HEK293T (cell line): ENCODE results near the gene CXXC5.

Source experiments
- CTCF ChIA-PET: fragments of 350-600 bp; formaldehyde crosslinking; extraction: SDS; loops from one replicate; lab custom pipeline; 2021; ENCODE audit warnings: antibody characterized with exemption, inconsistent platforms; lab: Yijun Ruan, JAX
- POLR2A ChIA-PET: fragments of 350-600 bp; formaldehyde crosslinking; extraction: SDS; loops from one replicate; lab custom pipeline; 2020; ENCODE audit warnings: antibody characterized with exemption, inconsistent platforms; lab: Yijun Ruan, JAX
- DNase-seq: peaks from one replicate; pipeline ENCODE4 v3.0.0; 2012; ENCODE audit warnings: mixed read lengths; ENCODE audit errors: extremely low spot score
- ARNT ChIP-seq: fragments of 450-650 bp; IDR thresholded peaks from 2 replicates; pipeline ENCODE4 v1.6.1; 2017; ENCODE audit warnings: mild to moderate bottlenecking
- BHLHE40 ChIP-seq: fragments of 450-650 bp; IDR thresholded peaks from 2 replicates; pipeline ENCODE4 v1.6.1; 2016; ENCODE audit warnings: mild to moderate bottlenecking, moderate library complexity, borderline replicate concordance
- CTBP1 ChIP-seq: fragments of 450-650 bp; IDR thresholded peaks from 2 replicates; pipeline ENCODE4 v1.6.1; 2016; ENCODE audit warnings: borderline replicate concordance
- ELF4 ChIP-seq: fragments of 450-650 bp; IDR thresholded peaks from 2 replicates; pipeline ENCODE4 v1.6.1; 2017; ENCODE audit warnings: antibody characterized with exemption
- FOXA1 ChIP-seq: fragments of 450-650 bp; IDR thresholded peaks from 2 replicates; pipeline ENCODE4 v1.6.1; 2016; ENCODE audit warnings: mild to moderate bottlenecking
- FOXK2 ChIP-seq: fragments of 450-650 bp; IDR thresholded peaks from 2 replicates; pipeline ENCODE4 v1.6.1; 2016; ENCODE audit warnings: mild to moderate bottlenecking
- FOXM1 ChIP-seq: fragments of 450-650 bp; IDR thresholded peaks from 2 replicates; pipeline ENCODE4 v1.6.1; 2017; ENCODE audit warnings: mild to moderate bottlenecking, borderline replicate concordance
- HDGF ChIP-seq: fragments of 450-650 bp; IDR thresholded peaks from 2 replicates; pipeline ENCODE4 v1.6.1; 2017; ENCODE audit warnings: antibody characterized with exemption, borderline replicate concordance
- L3MBTL2 ChIP-seq: fragments of 450-650 bp; conservative IDR thresholded peaks from 2 replicates; pipeline ENCODE4 v1.6.1; 2016; ENCODE audit warnings: mild to moderate bottlenecking
- LEF1 ChIP-seq: fragments of 450-650 bp; IDR thresholded peaks from 2 replicates; pipeline ENCODE4 v1.6.1; 2017; ENCODE audit warnings: mild to moderate bottlenecking, borderline replicate concordance
- NFRKB ChIP-seq: fragments of 450-650 bp; IDR thresholded peaks from 2 replicates; pipeline ENCODE4 v1.6.1; 2016; ENCODE audit warnings: mild to moderate bottlenecking, moderate library complexity
- PKNOX1 ChIP-seq: fragments of 450-650 bp; IDR thresholded peaks from 2 replicates; pipeline ENCODE4 v1.6.1; 2016
- SP1 ChIP-seq: fragments of 450-650 bp; IDR thresholded peaks from 2 replicates; pipeline ENCODE4 v1.6.1; 2017
- SUZ12 ChIP-seq: fragments of 450-650 bp; IDR thresholded peaks from 2 replicates; pipeline ENCODE4 v1.6.1; 2016; ENCODE audit warnings: mild to moderate bottlenecking
- TARDBP ChIP-seq: fragments of 450-650 bp; IDR thresholded peaks from 2 replicates; pipeline ENCODE4 v1.6.1; 2016
- ZNF384 ChIP-seq: fragments of 450-650 bp; IDR thresholded peaks from 2 replicates; pipeline ENCODE4 v1.6.1; 2016

CXXC5 gene

GRCh38 chr5:139641116-139642080 is 6.8 kb upstream of the CXXC5 start:
- POLR2A ChIA-PET: no interaction called here
- CTCF ChIA-PET: interaction anchor here (1.2 kb wide), 1 partner anchor 8 kb away, joined by 4 read pairs; no protein-coding TSS in a partner anchor
- TF ChIP-seq L3MBTL2 (no peak), CTBP1 (no peak), SP1 (no peak), ELF4 (no peak), HDGF (no peak), FOXA1 (no peak)
- DNase-seq: no peak

GRCh38 chr5:139642213-139642612 is 5.9 kb upstream of the CXXC5 start:
- CTCF ChIA-PET: interaction anchor here (1.2 kb wide), 1 partner anchor 9 kb away, joined by 4 read pairs; no protein-coding TSS in a partner anchor
- no peak for DNase-seq
- POLR2A ChIA-PET: no interaction called here

GRCh38 chr5:139642891-139643871 is 5.0 kb upstream of the CXXC5 start:
- CTCF ChIA-PET: interaction anchor here (1.2 to 2.5 kb wide), 2 partner anchors 9 to 10 kb away, joined by 4 to 11 read pairs; no protein-coding TSS in a partner anchor
- no peak for DNase-seq
- TF ChIP-seq L3MBTL2 (no peak), ZNF384 (no peak), NFRKB (no peak), HDGF (no peak), ELF4 (no peak), FOXM1 (no peak), CTBP1 (no peak), BHLHE40 (no peak), SUZ12 (no peak), LEF1 (no peak), ARNT (no peak), SP1 (no peak), TARDBP (no peak)
- POLR2A ChIA-PET: no interaction called here

More at GRCh38 chr5:139642213-139642612, 5.9 kb upstream of the CXXC5 start:
- TF ChIP-seq L3MBTL2 (no peak), ZNF384 (no peak), FOXA1 (no peak), SUZ12 (no peak), SP1 (no peak), ARNT (no peak), HDGF (no peak), ELF4 (no peak), FOXM1 (no peak), PKNOX1 (no peak), NFRKB (no peak)

GRCh38 chr5:139644001-139644456 is 4.1 kb upstream of the CXXC5 start:
- no peak for TF ChIP-seq CTBP1
- TF ChIP-seq ELF4: no peak
- TF ChIP-seq LEF1: no peak
- no peak for TF ChIP-seq PKNOX1
- no peak for TF ChIP-seq TARDBP
- TF ChIP-seq FOXK2: no peak
- TF ChIP-seq FOXM1: no peak
- TF ChIP-seq NFRKB: no peak
- no peak for TF ChIP-seq L3MBTL2
- no peak for TF ChIP-seq FOXA1
- POLR2A ChIA-PET: no interaction called here
- CTCF ChIA-PET: interaction anchor here (1.4 to 2.5 kb wide), 2 partner anchors 10 to 131 kb away, joined by 4 to 11 read pairs; no protein-coding TSS in a partner anchor
- DNase-seq: no peak

- CTCF ChIA-PET: interaction anchor here (1.3 to 2.5 kb wide), 3 partner anchors 11 to 130 kb away, joined by 4 to 11 read pairs (median 4); no protein-coding TSS in a partner anchor
These were observed 3.3 kb upstream of the CXXC5 start for GRCh38 chr5:139644646-139645429.

More at GRCh38 chr5:139644646-139645429, 3.3 kb upstream of the CXXC5 start:
- no peak for DNase-seq
- no peak for TF ChIP-seq ELF4
- TF ChIP-seq CTBP1: no peak
- TF ChIP-seq TARDBP: no peak
- TF ChIP-seq FOXM1: no peak
- no peak for TF ChIP-seq BHLHE40
- no peak for TF ChIP-seq SP1
- TF ChIP-seq PKNOX1: no peak
- TF ChIP-seq LEF1: no peak
- no peak for TF ChIP-seq ZNF384
- no peak for TF ChIP-seq FOXK2
- TF ChIP-seq ARNT: no peak
- TF ChIP-seq HDGF: no peak
- no peak for TF ChIP-seq SUZ12
- TF ChIP-seq L3MBTL2: no peak
- no peak for TF ChIP-seq NFRKB
- TF ChIP-seq FOXA1: no peak
- POLR2A ChIA-PET: no interaction called here
